DND-41 (cell line): ENCODE results near the gene CTBP1.

Experiments
- CTCF ChIP-seq: IDR thresholded peaks from 2 replicates; pipeline ENCODE4 v1.5.1; 2012; ENCODE audit warnings: borderline replicate concordance, low read length, moderate library complexity, mild to moderate bottlenecking; ENCODE audit not compliant: poor library complexity, severe bottlenecking; ENCODE audit errors: extremely low read depth
- EZH2 ChIP-seq: IDR thresholded peaks from 3 replicates; pipeline ENCODE4 v1.6.1; 2012; ENCODE audit warnings: borderline replicate concordance, low read depth, mild to moderate bottlenecking, moderate library complexity, low read length, inconsistent platforms; ENCODE audit not compliant: severe bottlenecking

- no peak for TF ChIP-seq CTCF
- TF ChIP-seq EZH2, result no peak
Observed at GRCh38 chr4:1202526-1203011, 46.4 kb downstream of the CTBP1 start.
